KMS-11 (cell line): Measurements from ENCODE around the gene ELFN2.

Experiments
- H2AFZ ChIP-seq: fragments of 200-600 bp; sonication (generic); 2 replicates; pipeline ENCODE4 v1.6.1; 2016; ENCODE audit warnings: antibody characterized with exemption, mixed run types, low read depth
- H3K27ac ChIP-seq: fragments of 200-600 bp; sonication (generic); 2 replicates; pipeline ENCODE4 v1.6.1; 2016; ENCODE audit warnings: mild to moderate bottlenecking, mixed run types
- H3K27me3 ChIP-seq: fragments of 200-600 bp; sonication (generic); 2 replicates; pipeline ENCODE4 v1.6.1; 2017; ENCODE audit warnings: mild to moderate bottlenecking, low read depth, mixed run types, moderate library complexity; ENCODE audit not compliant: insufficient read depth
- H3K36me3 ChIP-seq: fragments of 200-600 bp; sonication (generic); 2 replicates; pipeline ENCODE4 v1.6.1; 2017; ENCODE audit warnings: mild to moderate bottlenecking, mixed run types; ENCODE audit not compliant: insufficient read depth
- H3K4me1 ChIP-seq: fragments of 200-600 bp; sonication (generic); 2 replicates; pipeline ENCODE4 v1.6.1; 2016; ENCODE audit warnings: mild to moderate bottlenecking, low read depth, mixed run types; ENCODE audit not compliant: poor library complexity, severe bottlenecking
- H3K4me2 ChIP-seq: fragments of 200-600 bp; sonication (generic); 2 replicates; pipeline ENCODE4 v1.7.0; 2016; ENCODE audit warnings: mild to moderate bottlenecking, mixed run types
- H3K4me3 ChIP-seq: fragments of 200-600 bp; sonication (generic); IDR thresholded peaks from 2 replicates; pipeline ENCODE4 v1.6.1; 2017; ENCODE audit warnings: low read depth, low read length, mixed read lengths; ENCODE audit not compliant: insufficient read depth
- H3K79me2 ChIP-seq: fragments of 200-600 bp; sonication (generic); 2 replicates; pipeline ENCODE4 v1.6.1; 2016; ENCODE audit warnings: low read depth, mixed run types; ENCODE audit not compliant: insufficient read depth
- H3K9ac ChIP-seq: fragments of 200-600 bp; sonication (generic); 2 replicates; pipeline ENCODE4 v1.6.1; 2016; ENCODE audit warnings: mild to moderate bottlenecking, mixed run types
- H4K20me1 ChIP-seq: fragments of 200-600 bp; sonication (generic); 2 replicates; pipeline ENCODE4 v1.6.1; 2016; ENCODE audit warnings: mild to moderate bottlenecking, mixed run types; ENCODE audit not compliant: insufficient read depth
- CTCF ChIP-seq: fragments of 200-600 bp; sonication (generic); conservative IDR thresholded peaks from 2 replicates; pipeline ENCODE4 v1.6.1; 2017; ENCODE audit warnings: low read depth, mild to moderate bottlenecking, antibody characterized with exemption, low read length, moderate library complexity, mixed read lengths

The ELFN2 gene

DNA sequence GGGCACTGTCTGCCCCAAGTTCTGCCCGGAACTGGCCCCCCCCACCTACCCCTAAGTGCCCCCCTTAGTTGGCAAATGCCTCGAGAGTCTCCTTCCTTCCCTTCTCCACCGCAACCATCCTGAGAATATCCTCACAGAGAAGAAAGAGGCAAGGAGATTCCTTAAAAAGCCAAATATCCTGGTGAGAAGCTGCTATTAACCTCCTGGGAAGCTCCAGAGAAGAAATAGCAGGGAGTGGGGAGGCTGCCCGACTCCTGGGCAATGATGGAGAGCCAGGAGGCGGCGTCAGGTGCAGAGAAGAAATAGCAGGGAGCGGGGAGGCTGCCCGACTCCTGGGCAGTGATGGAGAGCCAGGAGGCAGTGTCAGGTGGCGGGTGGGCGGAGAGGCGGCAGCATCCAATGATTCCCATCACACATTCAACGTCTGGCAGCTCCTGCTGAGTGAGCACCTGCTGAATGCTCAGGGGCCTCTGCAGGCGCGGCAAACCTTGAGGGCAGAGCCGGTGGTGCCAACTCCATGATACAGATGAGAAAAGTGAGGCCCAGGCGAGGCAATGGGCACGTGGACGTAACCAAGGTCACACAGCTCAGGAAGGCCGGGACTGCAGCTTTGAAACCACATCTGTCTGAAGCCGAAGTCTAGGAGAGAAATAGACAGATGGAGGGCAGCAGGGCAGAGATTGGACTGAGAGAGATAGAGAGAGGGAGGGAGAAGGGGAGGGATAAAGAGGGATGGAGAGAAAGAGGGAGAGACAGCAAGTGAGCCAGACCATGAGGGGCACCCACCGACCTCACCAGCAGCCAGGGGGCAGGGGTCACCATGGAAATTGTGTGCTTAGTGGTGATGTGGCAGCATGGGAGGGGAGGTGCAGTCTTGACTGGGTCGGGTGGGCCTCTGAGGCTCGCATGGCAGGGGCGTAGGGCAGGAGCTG lies 86.7 kb downstream of the ELFN2 start:
- no peak overlapping the region for H3K27ac ChIP-seq
- H3K79me2 ChIP-seq: no peaks in the 10 kb centered on the region
- peaks cover 70% of the 10 kb centered on the region for H3K27me3 ChIP-seq
- no peak overlapping the region for H3K4me3 ChIP-seq
- H2AFZ ChIP-seq: no peak overlapping the region
- H4K20me1 ChIP-seq: no peaks in the 10 kb centered on the region
- H3K9ac ChIP-seq: no peak overlapping the region
- H3K4me2 ChIP-seq: no peak overlapping the region
- H3K36me3 ChIP-seq: no peaks in the 10 kb centered on the region
- no peaks in the 10 kb centered on the region for H3K4me1 ChIP-seq
- no peak for TF ChIP-seq CTCF

DNA sequence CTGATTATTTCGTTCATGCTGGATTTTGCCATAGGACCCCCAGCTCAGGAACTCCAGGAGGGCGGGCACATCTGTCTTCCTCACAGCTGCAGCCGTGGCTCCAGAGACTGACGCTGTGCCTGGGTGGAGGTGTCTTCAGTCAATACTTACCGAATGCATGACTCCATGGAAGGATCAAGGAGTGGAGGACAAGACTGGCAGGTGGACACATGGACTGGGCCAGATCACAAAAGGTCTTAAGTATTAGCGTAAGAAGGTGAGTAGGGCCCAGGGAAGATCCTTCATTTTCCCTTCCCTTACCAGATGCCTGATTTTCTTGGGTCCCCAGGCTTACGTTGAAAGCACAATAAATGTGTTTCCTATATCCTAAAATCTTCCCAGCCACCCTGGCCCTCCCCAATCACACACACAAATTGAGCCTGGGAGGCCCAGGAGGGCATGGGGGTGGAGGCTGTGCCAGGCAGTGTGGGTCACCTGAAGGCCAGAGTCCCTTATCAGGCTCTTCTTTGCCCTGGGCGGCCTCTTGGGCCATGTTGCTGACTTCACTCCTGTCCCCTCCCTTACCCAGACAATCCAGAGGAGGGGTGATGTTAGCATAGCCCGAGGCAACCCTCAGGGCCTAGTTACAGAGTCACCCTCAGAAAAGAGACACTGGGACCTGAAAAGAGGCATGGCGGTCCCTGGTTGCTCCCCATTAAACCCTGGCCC lies 88.6 kb downstream of the ELFN2 start:
- Histone ChIP-seq H3K4me3 (no peak overlapping the region), H3K9ac (no peak overlapping the region), H3K4me1 (no peaks in the 10 kb centered on the region), H3K4me2 (no peak overlapping the region), H3K36me3 (no peaks in the 10 kb centered on the region), H3K79me2 (no peaks in the 10 kb centered on the region), H2AFZ (no peak overlapping the region), H3K27ac (no peak overlapping the region), H3K27me3 (peaks cover 74% of the 10 kb centered on the region), H4K20me1 (no peaks in the 10 kb centered on the region)
- no peak for TF ChIP-seq CTCF

GRCh38 chr22:37337204-37337943 lies 89.9 kb downstream of the ELFN2 start:
- Histone ChIP-seq H3K4me3 (no peak overlapping the region), H3K9ac (no peak overlapping the region), H3K36me3 (no peaks in the 10 kb centered on the region), H3K79me2 (no peaks in the 10 kb centered on the region), H4K20me1 (no peaks in the 10 kb centered on the region), H3K27ac (no peak overlapping the region), H3K4me1 (no peaks in the 10 kb centered on the region), H2AFZ (no peak overlapping the region), H3K27me3 (peaks cover 86% of the 10 kb centered on the region), H3K4me2 (no peak overlapping the region)
- no peak for TF ChIP-seq CTCF

- H3K9ac ChIP-seq: no peak overlapping the region
Observed at GRCh38 chr22:37336579-37336978, 90.7 kb downstream of the ELFN2 start.

More at GRCh38 chr22:37336579-37336978, 90.7 kb downstream of the ELFN2 start:
- H3K36me3 ChIP-seq: no peaks in the 10 kb centered on the region
- H4K20me1 ChIP-seq: no peaks in the 10 kb centered on the region
- no peak overlapping the region for H3K27ac ChIP-seq
- no peak overlapping the region for H3K4me2 ChIP-seq
- H3K27me3 ChIP-seq: peaks cover 85% of the 10 kb centered on the region
- no peaks in the 10 kb centered on the region for H3K79me2 ChIP-seq
- H3K4me3 ChIP-seq: no peak overlapping the region
- TF ChIP-seq CTCF: no peak
- no peak overlapping the region for H2AFZ ChIP-seq
- H3K4me1 ChIP-seq: no peaks in the 10 kb centered on the region
